Upper lobe of left lung (tissue), 6 donors: ENCODE results near the gene MVD. TPM values are rescaled to one million over a fixed set of nuclear protein-coding genes. Genes with fewer than 3 reads are reported as not detected.

Source experiments
- ATAC-seq, 2 donors: fragments of 200-7000 bp; cut with Tn5 transposase; one replicate each; pipeline ENCODE4 v1.9.1; 2022; ENCODE audit warnings: mild to moderate bottlenecking in 2 of 2, moderate library complexity in 2 of 2; ENCODE audit not compliant: low FRiP score in 2 of 2
- DNase-seq, 2 donors: peaks; one replicate each; pipeline ENCODE4 v3.0.0-alpha.2; 2019 to 2020
- H3K27ac ChIP-seq, 4 donors: fragments of 200-600 bp; sonication (generic); one replicate each; pipeline ENCODE4 v1.5.1; 2016 to 2019
- H3K27me3 ChIP-seq, 4 donors: fragments of 200-600 bp; sonication (generic); one replicate each; pipeline ENCODE4 v1.5.1; 2017 to 2019
- H3K36me3 ChIP-seq, 4 donors: fragments of 200-600 bp; sonication (generic); one replicate each; pipeline ENCODE4 v1.5.1; 2016 to 2019
- H3K4me1 ChIP-seq, 4 donors: fragments of 200-600 bp; sonication (generic); one replicate each; pipeline ENCODE4 v1.5.1; 2018 to 2019
- H3K4me3 ChIP-seq, 4 donors: fragments of 200-600 bp; sonication (generic); one replicate each; pipeline ENCODE4 v1.5.1; 2017 to 2019; ENCODE audit warnings: mild to moderate bottlenecking in 2 of 4, moderate library complexity in 1 of 4
- H3K9me3 ChIP-seq, 4 donors: fragments of 200-600 bp; sonication (generic); one replicate each; pipeline ENCODE4 v1.5.1; 2018 to 2019
- CTCF ChIP-seq, 6 experiments: fragments of 450-650 bp in 4 of 6; fragments of 200-600 bp in 2 of 6; sonication (generic) in 2 of 6; IDR thresholded peaks; one replicate each; pipeline ENCODE4 v1.5.1; 2016 to 2019; ENCODE audit warnings: antibody characterized with exemption in 6 of 6
- EP300 ChIP-seq, 4 donors: sonication (generic); formaldehyde crosslinking; IDR thresholded peaks; one replicate each; pipeline ENCODE4 v1.5.1; 2017; ENCODE audit warnings: antibody characterized with exemption in 4 of 4, control low read depth in 2 of 4
- POLR2A ChIP-seq, 4 donors: fragments of 450-650 bp; IDR thresholded peaks; one replicate each; pipeline ENCODE4 v1.5.1; 2016 to 2017; ENCODE audit warnings: antibody characterized with exemption in 4 of 4, mild to moderate bottlenecking in 2 of 4
- POLR2AphosphoS5 ChIP-seq, 2 donors: sonication (generic); formaldehyde crosslinking; IDR thresholded peaks; one replicate each; pipeline ENCODE4 v1.5.1; 2017; ENCODE audit warnings: antibody characterized with exemption in 2 of 2
- WGBS, 2 donors: methylation state at CpG; one replicate each; pipeline ENCODE4 v1.1.5; 2017 to 2018; 5-methylcytosine and 5-hydroxymethylcytosine counted together
- total RNA-seq, 6 donors: library from RNA; depleted of rRNA in 4 of 6; stranded (reverse); fragments of >200 nt in 4 of 6; gene quantifications; one replicate each; pipeline versions ENCODE4 v1.1.0 to v1.2.1, GENCODE V29; 2016 to 2021
- donor health status: DM: no; HTN: no; CAD: no; lungs with moderate emphysema.
- donor health status: DM: no; HTN: yes; CAD: no; lungs with severe emphysema.

The MVD gene
- total RNA-seq, 6 donors from 2014 or later, result 38.1 to 114 (median 90.5) TPM

- TF ChIP-seq CTCF (IDR thresholded peaks at IDR 0.05) (no peak), EP300 (IDR thresholded peaks at IDR 0.05) (no peak), POLR2AphosphoS5 (IDR thresholded peaks at IDR 0.05) (no peak), POLR2A (IDR thresholded peaks at IDR 0.05) (no peak)
- Histone ChIP-seq H3K4me1 (peaks cover 0 to 21% (median 6%) of the 10 kb centered on the region in 4 donors), H3K4me3 (no peak overlapping the region), H3K9me3 (no peaks in the 10 kb centered on the region), H3K36me3 (peaks cover 2 to 50% (median 22%) of the 10 kb centered on the region in 4 donors), H3K27ac (peak overlapping the region in 2 of 4 donors; percentile 10 to 61), H3K27me3 (no peaks in the 10 kb centered on the region)
- peak in 1 of 2 donors; percentile 29 for DNase-seq
- 71 to 87% methylated on average over 6 to 12 of the region's 12 CpGs for WGBS, 2 donors
- no peak for ATAC-seq
Measured at GRCh38 chr16:88616736-88617135, 46.2 kb downstream of the MVD start.

GRCh38 chr16:88616320-88616719, 46.6 kb downstream of the MVD start:
- Histone ChIP-seq H3K9me3 (no peaks in the 10 kb centered on the region), H3K36me3 (peaks cover 6 to 53% (median 26%) of the 10 kb centered on the region in 4 donors), H3K4me3 (no peak overlapping the region), H3K4me1 (peaks cover 0 to 21% (median 6%) of the 10 kb centered on the region in 4 donors), H3K27ac (peak overlapping the region in 2 of 4 donors; percentile 10 to 61), H3K27me3 (no peaks in the 10 kb centered on the region)
- DNase-seq (peak; percentile 87 to 94), ATAC-seq (peak; percentile 51 to 69)
- 75 to 77% methylated on average over 13 of the region's 13 CpGs for WGBS, 2 donors
- TF ChIP-seq POLR2A (IDR thresholded peaks at IDR 0.05) (peak in 1 of 4 donors; percentile 10), POLR2AphosphoS5 (IDR thresholded peaks at IDR 0.05) (no peak)

- Histone ChIP-seq H3K27ac (no peak overlapping the region), H3K36me3 (peaks cover 10 to 66% (median 39%) of the 10 kb centered on the region in 4 donors), H3K9me3 (no peaks in the 10 kb centered on the region), H3K27me3 (no peaks in the 10 kb centered on the region), H3K4me1 (peaks cover 0 to 21% (median 6%) of the 10 kb centered on the region in 4 donors), H3K4me3 (no peak overlapping the region)
- TF ChIP-seq CTCF (IDR thresholded peaks at IDR 0.05) (no peak), EP300 (IDR thresholded peaks at IDR 0.05) (no peak), POLR2A (IDR thresholded peaks at IDR 0.05) (no peak), POLR2AphosphoS5 (IDR thresholded peaks at IDR 0.05) (no peak)
- ATAC-seq (no peak), DNase-seq (no peak)
- 90 to 92% methylated on average over 19 of the region's 19 CpGs for WGBS, 2 donors
Measured at GRCh38 chr16:88614818-88615580, 47.9 kb downstream of the MVD start.

- Histone ChIP-seq H3K27ac (no peak overlapping the region), H3K4me3 (no peak overlapping the region), H3K36me3 (peaks cover 14 to 67% (median 41%) of the 10 kb centered on the region in 4 donors), H3K27me3 (no peaks in the 10 kb centered on the region), H3K9me3 (no peaks in the 10 kb centered on the region), H3K4me1 (peaks cover 0 to 21% (median 6%) of the 10 kb centered on the region in 4 donors)
- TF ChIP-seq EP300 (IDR thresholded peaks at IDR 0.05) (no peak), POLR2AphosphoS5 (IDR thresholded peaks at IDR 0.05) (no peak), POLR2A (IDR thresholded peaks at IDR 0.05) (no peak), CTCF (IDR thresholded peaks at IDR 0.05) (no peak)
- DNase-seq, result no peak
- ATAC-seq, result no peak
- WGBS, 2 donors, result 89 to 91% methylated on average over 19 of the region's 19 CpGs
Measured at GRCh38 chr16:88613911-88614817, 48.7 kb downstream of the MVD start.

- Histone ChIP-seq H3K36me3 (peaks cover 14 to 64% (median 44%) of the 10 kb centered on the region in 4 donors), H3K9me3 (no peaks in the 10 kb centered on the region), H3K27me3 (no peaks in the 10 kb centered on the region), H3K4me1 (peaks cover 0 to 18% (median 6%) of the 10 kb centered on the region in 4 donors), H3K27ac (no peak overlapping the region), H3K4me3 (no peak overlapping the region)
- ATAC-seq (no peak), DNase-seq (no peak)
- TF ChIP-seq POLR2A (IDR thresholded peaks at IDR 0.05), result no peak
- TF ChIP-seq POLR2AphosphoS5 (IDR thresholded peaks at IDR 0.05), result no peak
- no peak for TF ChIP-seq EP300 (IDR thresholded peaks at IDR 0.05)
- no peak for TF ChIP-seq CTCF (IDR thresholded peaks at IDR 0.05)
- WGBS, 2 donors, result 78 to 89% methylated on average over 10 of the region's 10 CpGs
Measured at GRCh38 chr16:88613293-88613692, 49.6 kb downstream of the MVD start.
